Uterus (tissue), 2 donors: Measurements from ENCODE around the gene ZNF800.

ENCODE experiments used
- CTCF ChIP-seq, 4 experiments: fragments of 200-600 bp in 2 of 4; fragments of 450-650 bp in 2 of 4; sonication (generic) in 2 of 4; IDR thresholded peaks; one replicate each; pipeline ENCODE4 v1.5.1; 2016 to 2019; ENCODE audit warnings: antibody characterized with exemption in 4 of 4, mild to moderate bottlenecking in 2 of 4, moderate library complexity in 1 of 4
- POLR2A ChIP-seq, 2 donors: fragments of 450-650 bp; IDR thresholded peaks; one replicate each; pipeline ENCODE4 v1.6.1; 2016; ENCODE audit warnings: antibody characterized with exemption in 2 of 2, mild to moderate bottlenecking in 1 of 2, moderate library complexity in 1 of 2

GRCh38 chr7:127375631-127376030 is 16.9 kb downstream of the ZNF800 start:
- TF ChIP-seq CTCF (IDR thresholded peaks at IDR 0.05): no peak
- no peak for TF ChIP-seq POLR2A (IDR thresholded peaks at IDR 0.05)
